ENCODE measurements around the gene C1QTNF5. TPM values are rescaled to one million over a fixed set of nuclear protein-coding genes. Genes with fewer than 3 reads are reported as not detected.

The C1QTNF5 gene
- total RNA-seq, 1 donor: 5.3 TPM

- DNase-seq (ENCODE audit: low read depth): peak; percentile 11
- H3K4me3 ChIP-seq (ENCODE audit: low read depth, low read length): peak within 1 kb of the TSS; percentile 53
- no peak for TF ChIP-seq CTCF (IDR thresholded peaks at IDR 0.05; ENCODE audit: insufficient read depth, low read length)
These were observed 23.7 kb downstream of the C1QTNF5 start, which contains the start of gene MCAM for GRCh38 chr11:119316729-119317591. Gene MCAM, minus strand, starts transcription at chr11:119317130. Its CDS starts 29 bp downstream, at chr11:119317101.

GRCh38 chr11:119316016-119316728 lies 24.5 kb downstream of the C1QTNF5 start:
- no peak for DNase-seq (ENCODE audit: low read depth)
- TF ChIP-seq CTCF (IDR thresholded peaks at IDR 0.05; ENCODE audit: insufficient read depth, low read length): no peak

GRCh38 chr11:119315131-119316015 lies 25.3 kb downstream of the C1QTNF5 start:
- no peak for DNase-seq (ENCODE audit: low read depth)
- TF ChIP-seq CTCF (IDR thresholded peaks at IDR 0.05; ENCODE audit: insufficient read depth, low read length): no peak
- no peak overlapping the region for H3K4me3 ChIP-seq (ENCODE audit: low read depth, low read length)

More at GRCh38 chr11:119316016-119316728, 24.5 kb downstream of the C1QTNF5 start:
- peak overlapping the region; percentile 53 for H3K4me3 ChIP-seq (ENCODE audit: low read depth, low read length)

- no peak for DNase-seq (ENCODE audit: low read depth)
- H3K4me3 ChIP-seq (ENCODE audit: low read depth, low read length): no peak overlapping the region
- no peak for TF ChIP-seq CTCF (IDR thresholded peaks at IDR 0.05; ENCODE audit: insufficient read depth, low read length)
These were observed 26.0 kb downstream of the C1QTNF5 start for GRCh38 chr11:119314726-119315125.

GRCh38 chr11:119310682-119311052 lies 30.0 kb downstream of the C1QTNF5 start:
- DNase-seq (ENCODE audit: low read depth): no peak
- no peak for TF ChIP-seq CTCF (IDR thresholded peaks at IDR 0.05; ENCODE audit: insufficient read depth, low read length)
- H3K4me3 ChIP-seq (ENCODE audit: low read depth, low read length): no peak overlapping the region

- H3K4me3 ChIP-seq (ENCODE audit: low read depth, low read length): no peak overlapping the region
- DNase-seq (ENCODE audit: low read depth): no peak
- no peak for TF ChIP-seq CTCF (IDR thresholded peaks at IDR 0.05; ENCODE audit: insufficient read depth, low read length)
These were observed 30.6 kb downstream of the C1QTNF5 start for GRCh38 chr11:119309953-119310681.
